GM19238 (cell line): ENCODE measurements around the gene HIPK2.

Experiments used
- DNase-seq: peaks from one replicate; pipeline ENCODE4 v3.0.0; 2011; ENCODE audit warnings: low spot score; ENCODE audit not compliant: insufficient read length

HIPK2 gene

DNA sequence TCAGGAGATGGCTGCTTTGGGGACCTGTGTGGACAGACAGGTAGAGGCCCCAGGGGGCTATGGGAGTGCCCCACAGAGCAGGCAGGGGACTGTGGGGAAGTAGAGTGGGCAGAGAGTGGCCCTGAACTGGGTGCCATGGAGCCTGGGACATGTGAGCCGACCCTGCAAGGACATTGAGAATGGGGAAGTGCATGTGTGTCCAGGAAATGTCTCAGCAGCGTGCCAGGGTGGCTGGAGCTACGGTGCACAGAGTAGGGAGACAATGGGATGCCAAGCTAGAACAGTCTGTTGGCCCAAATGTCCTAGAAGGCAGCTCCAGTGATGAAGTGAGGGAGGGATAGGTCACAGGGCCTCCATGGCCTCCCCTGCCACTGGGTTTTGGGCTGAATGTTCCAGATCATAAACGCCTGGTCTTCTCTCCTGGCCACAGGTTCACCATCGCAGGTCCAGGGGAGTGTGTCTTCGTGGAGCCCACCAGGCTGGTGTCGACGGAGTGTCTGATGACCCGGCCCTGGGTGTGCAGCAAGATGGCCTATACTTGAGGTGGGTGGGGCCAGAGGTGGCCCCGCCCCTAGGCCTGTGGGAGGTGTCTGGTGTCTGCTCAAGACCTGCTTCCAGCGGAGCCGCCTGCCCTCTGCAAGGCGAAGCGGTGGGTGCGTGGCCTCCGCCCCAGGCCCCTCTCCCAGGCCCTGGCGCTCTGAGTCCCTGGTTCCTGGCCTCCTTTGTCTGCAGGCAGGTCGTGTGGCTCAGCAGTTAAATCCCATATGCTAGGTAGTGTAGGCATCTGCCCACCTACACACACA is 233.8 kb downstream of the HIPK2 start:
- no peak for DNase-seq

DNA sequence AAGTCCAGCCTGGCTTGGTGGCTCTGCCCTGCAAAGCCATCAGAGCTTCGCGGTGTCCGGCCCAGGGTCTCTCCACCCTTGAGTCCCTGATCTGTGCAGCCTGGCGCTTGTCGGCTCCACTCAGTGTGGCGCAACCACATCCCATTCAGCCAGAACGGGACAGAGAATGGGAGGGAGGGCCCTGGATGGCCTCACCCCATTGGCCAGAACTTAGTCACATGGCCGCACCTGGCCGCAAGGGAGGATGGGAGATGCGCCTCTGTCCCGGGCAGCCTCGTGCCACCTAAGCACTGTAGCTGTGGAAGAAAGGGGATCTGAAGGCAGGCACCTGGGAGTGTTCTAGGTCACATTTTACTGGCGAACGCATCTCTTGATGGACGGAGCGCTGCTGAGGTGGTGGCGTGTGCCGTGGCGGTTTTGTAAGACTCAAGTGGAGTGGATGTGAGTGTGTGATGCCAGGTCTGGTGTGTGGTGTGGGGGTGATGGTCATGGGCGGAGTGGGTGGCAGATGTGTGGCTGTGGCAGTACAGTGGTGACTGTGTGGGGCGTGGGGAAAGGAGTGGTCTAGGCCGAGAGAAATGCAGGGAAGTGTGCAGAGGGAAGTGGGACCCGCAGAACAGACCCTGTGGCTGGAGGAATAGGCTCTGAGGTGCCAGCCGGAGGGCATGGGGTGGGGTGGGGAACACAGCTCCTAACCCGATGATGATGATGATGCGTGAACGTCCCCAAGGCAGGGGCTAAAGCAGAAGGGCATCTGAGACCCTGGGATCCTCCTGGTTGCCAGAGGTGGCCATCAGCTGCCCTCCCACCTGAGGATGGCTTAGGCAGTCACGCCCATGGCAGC is 235.3 kb downstream of the HIPK2 start:
- DNase-seq = no peak

DNA sequence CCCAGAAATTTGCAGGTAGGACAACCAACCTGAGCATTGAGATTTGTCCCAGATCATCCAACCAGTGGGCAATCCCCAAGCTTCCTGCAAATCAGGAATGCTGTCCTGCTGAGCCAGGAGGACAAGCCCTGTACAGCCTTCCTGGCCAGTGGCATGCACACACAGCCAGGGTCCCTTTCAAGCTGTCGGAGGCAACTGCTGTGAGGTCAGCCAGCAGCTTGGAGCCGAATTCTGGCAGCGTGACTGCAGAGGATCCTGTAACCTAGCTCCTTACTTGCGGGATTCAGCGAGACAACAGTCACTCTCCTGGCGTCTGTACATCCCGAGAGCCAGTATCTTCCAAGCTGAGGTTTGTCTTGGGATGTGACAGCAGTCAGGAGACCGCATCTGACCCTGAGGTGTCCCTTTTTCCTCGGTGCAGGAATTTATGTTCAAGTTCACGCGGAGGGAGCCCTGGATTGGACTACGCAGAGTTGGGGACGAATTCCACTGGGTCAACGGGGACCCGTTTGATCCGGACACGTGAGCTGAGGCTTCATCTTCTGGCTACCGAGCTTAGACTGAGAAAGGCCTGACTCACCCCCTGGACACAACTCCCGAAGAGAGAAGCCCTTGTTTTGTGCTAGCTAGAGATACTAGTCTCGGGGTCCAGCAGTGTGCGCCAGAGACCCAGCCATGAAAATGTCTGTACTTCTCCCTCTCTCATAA is 236.0 kb downstream of the HIPK2 start:
- no peak for DNase-seq

- DNase-seq = no peak
Measured at GRCh38 chr7:139540203-139540602, 237.6 kb downstream of the HIPK2 start.

- DNase-seq = no peak
Measured at GRCh38 chr7:139538881-139539635, 238.7 kb downstream of the HIPK2 start.

- DNase-seq = no peak
Measured at GRCh38 chr7:139536152-139536551, 241.6 kb downstream of the HIPK2 start.

- DNase-seq = no peak
Measured at GRCh38 chr7:139534966-139535651, 242.7 kb downstream of the HIPK2 start.

DNA sequence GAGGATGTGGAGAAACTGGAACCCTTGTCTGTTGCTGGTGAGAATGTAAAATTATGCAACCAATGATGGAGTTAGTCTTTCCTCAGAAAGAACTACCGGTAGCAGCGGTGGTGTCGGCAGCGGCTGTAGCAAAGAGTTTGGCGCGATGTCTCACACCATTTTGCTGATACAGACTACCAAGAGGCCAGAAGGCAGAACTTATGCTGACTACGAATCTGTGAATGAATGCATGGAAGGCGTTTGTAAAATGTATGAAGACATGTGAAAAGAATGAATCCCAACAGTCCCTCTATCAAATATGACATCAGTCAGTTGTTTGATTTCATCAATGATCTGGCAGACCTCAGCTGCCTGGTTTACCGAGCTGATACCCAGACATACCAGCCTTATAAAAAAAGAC is 243.7 kb downstream of the HIPK2 start:
- DNase-seq = no peak

DNA sequence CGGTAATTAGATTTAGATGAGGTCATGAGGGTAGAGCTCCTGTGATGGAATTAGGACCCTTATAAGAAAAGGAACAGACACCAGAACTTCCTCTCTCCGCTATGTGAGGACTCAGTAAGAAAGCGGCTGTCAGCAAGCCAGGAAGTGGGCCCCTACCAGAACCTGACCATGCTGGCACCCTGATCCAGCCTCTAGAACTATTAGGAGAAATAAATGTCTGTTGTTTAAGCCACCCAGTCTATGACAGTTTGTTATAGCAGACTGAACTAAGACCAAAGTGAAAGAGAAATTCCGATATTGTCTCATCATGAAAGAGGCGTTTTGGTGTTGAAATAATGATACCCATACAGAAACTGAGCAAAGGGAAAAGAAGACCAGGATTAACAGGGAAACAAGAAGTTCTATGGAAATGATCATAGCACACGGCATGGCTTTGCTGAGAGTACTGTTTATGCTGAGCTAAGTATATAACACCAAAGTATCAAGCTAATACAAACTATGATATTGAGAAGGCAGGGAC is 245.1 kb downstream of the HIPK2 start:
- no peak for DNase-seq

DNA sequence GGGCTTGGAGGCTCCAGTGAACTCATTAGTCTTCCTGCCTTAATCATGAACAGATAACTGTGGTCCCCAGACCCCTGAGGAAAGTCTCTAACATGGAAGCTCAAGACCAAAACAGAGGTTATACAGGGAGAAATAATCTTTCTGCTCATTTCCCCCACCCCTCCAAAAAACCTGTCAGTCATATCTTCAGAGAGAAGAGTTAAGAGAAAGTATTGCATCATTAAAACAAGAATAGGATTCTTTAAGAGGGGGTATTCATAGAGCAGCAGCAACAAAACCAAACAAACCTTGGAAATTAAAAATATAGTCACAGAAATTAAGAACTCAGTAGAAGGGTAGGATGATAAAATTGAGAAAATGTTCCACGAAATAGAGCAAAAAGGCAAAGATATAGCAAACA is 246.7 kb downstream of the HIPK2 start:
- no peak for DNase-seq

- no peak for DNase-seq
Measured at GRCh38 chr7:139526578-139527544, 250.9 kb downstream of the HIPK2 start.

DNA sequence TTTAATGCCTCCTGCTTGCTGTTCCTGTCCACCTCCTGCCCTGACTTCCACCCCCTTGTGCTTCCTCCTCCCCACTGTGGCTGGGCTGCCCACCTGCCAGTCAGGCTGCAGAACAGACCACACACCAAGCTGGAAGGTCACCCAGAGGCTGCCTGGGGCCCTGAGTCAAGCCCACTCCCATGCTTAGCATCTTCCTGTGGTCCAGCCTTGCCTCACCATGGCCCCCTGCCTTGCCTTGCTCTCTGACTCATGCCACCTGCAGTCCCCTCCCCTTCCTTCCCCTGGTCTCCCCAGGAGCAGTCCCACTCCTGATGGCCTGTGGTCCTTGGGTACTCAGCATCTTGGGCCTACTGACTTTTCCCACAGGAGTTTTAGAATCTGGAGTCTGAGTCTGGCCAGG is 252.0 kb downstream of the HIPK2 start:
- no peak for DNase-seq

DNA sequence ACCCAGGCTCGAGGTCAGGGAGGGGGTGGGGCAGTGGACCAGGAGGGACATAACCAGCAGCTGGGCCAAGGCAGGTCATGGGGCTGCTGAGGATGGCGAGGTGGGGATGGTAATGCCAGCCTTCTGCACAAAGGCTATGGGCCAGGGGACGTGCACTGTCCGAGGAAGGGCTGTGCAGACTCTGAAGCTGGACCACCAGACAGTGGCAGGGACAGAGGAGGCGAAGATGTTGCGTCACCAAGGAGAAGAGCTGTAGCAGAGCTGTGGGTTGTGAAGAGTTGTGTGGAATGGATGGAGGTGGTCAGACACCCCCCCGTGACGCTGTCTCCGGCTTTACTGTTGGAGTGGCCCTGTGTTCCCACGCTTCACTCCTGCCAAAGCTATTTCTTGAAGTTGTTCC is 252.6 kb downstream of the HIPK2 start:
- DNase-seq = no peak

- DNase-seq = no peak
Measured at GRCh38 chr7:139523968-139524815, 253.6 kb downstream of the HIPK2 start.

- no peak for DNase-seq
Measured at GRCh38 chr7:139523199-139523941, 254.4 kb downstream of the HIPK2 start, which contains the start of gene CLEC2L. Gene CLEC2L, plus strand, starts transcription at chr7:139523685. Its CDS starts 243 bp downstream, at chr7:139523928.

DNA sequence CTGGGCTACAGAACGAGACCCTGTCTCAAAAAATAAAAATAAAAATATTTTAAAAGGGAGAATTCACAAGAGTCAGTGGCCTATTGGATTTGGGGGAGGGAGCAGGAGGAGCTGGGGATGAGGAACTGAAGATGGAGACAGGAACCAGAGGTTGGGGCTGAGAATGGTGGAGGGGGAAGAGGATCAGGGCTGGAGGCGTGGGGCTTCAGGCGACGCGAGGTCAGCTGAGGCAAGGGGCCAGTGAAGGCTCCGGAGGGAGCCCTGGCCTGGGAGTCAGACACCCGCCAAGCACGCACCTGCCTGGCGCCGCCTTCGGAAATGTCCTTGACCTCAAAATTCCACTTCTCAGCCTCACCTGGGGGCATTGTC is 255.0 kb downstream of the HIPK2 start:
- DNase-seq = no peak

GRCh38 chr7:139521439-139521838 is 256.4 kb downstream of the HIPK2 start:
- DNase-seq = no peak

DNA sequence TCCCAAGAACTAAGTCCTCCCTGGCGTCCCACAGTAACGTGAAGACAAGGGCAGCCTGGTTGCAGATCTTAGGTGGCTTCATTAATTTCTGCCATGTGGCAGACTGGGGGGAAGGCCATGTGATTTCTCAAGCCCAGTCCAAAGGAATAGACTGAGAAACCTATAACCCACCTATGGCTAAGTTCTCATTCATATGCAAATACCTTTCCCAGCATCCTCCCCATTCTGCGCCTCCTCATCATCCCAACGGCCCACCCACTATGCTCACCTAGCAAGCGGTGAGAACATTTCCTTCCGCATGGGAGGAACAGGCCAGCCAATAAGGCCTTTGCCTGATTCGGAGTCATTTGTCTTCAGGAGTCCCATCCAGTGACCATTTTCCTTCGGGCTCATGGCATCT is 262.5 kb downstream of the HIPK2 start:
- no peak for DNase-seq
